Measurements from ENCODE around the gene NDP. TPM values are rescaled to one million over a fixed set of nuclear protein-coding genes. Genes with fewer than 3 reads are reported as not detected.
"Not testable (repeated sequence)": the region's sequence is repeated elsewhere in the genome, so short reads cannot be mapped to it uniquely, and the experiment has no call there.

NDP gene
- polyA plus RNA-seq, 4 donors = 1.8 to 4.1 (median 3.0) TPM

- DNase-seq (ENCODE audit: low read depth in 4 of 4, low spot score in 3 of 4) = no peak
These were observed 926 bp downstream of the NDP start for GRCh38 chrX:43971966-43972961.

- no peak for DNase-seq (ENCODE audit: low read depth in 4 of 4, low spot score in 3 of 4)
These were observed 2.7 kb downstream of the NDP start for GRCh38 chrX:43970528-43970927.

- no peak for DNase-seq (ENCODE audit: low read depth in 4 of 4, low spot score in 3 of 4)
These were observed 3.4 kb downstream of the NDP start for GRCh38 chrX:43969504-43970501.

GRCh38 chrX:43968359-43968781 is 4.8 kb downstream of the NDP start:
- DNase-seq (ENCODE audit: low read depth in 4 of 4, low spot score in 3 of 4) = no peak

GRCh38 chrX:43964936-43965335 is 8.3 kb downstream of the NDP start:
- DNase-seq (ENCODE audit: low read depth in 4 of 4, low spot score in 3 of 4) = no peak

- no peak for DNase-seq (ENCODE audit: low read depth in 4 of 4, low spot score in 3 of 4)
These were observed 9.5 kb downstream of the NDP start for GRCh38 chrX:43963726-43964125.

- no peak for DNase-seq (ENCODE audit: low read depth in 4 of 4, low spot score in 3 of 4)
These were observed 10.6 kb downstream of the NDP start for GRCh38 chrX:43962636-43963035.

GRCh38 chrX:43961699-43962098 is 11.5 kb downstream of the NDP start:
- no peak for DNase-seq (ENCODE audit: low read depth in 4 of 4, low spot score in 3 of 4)

GRCh38 chrX:43958529-43958928 is 14.7 kb downstream of the NDP start:
- DNase-seq (ENCODE audit: low read depth in 4 of 4, low spot score in 3 of 4) = peak; percentile 32 to 62 (median 51)

GRCh38 chrX:43956034-43956433 is 17.2 kb downstream of the NDP start:
- no peak for DNase-seq (ENCODE audit: low read depth in 4 of 4, low spot score in 3 of 4)

- DNase-seq (ENCODE audit: low read depth in 4 of 4, low spot score in 3 of 4) = no peak
These were observed 20.0 kb downstream of the NDP start for GRCh38 chrX:43953218-43953617.

- no peak for DNase-seq (ENCODE audit: low read depth in 4 of 4, low spot score in 3 of 4)
These were observed 23.5 kb downstream of the NDP start for GRCh38 chrX:43949669-43950068.

GRCh38 chrX:43940816-43941474 is 32.2 kb downstream of the NDP start:
- no peak for DNase-seq (ENCODE audit: low read depth in 4 of 4, low spot score in 3 of 4)

- no peak for DNase-seq (ENCODE audit: low read depth in 4 of 4, low spot score in 3 of 4)
These were observed 33.8 kb downstream of the NDP start for GRCh38 chrX:43939187-43939926.

- DNase-seq (ENCODE audit: low read depth in 4 of 4, low spot score in 3 of 4) = not testable (repeated sequence)
These were observed 51.2 kb downstream of the NDP start for GRCh38 chrX:43922032-43922431.

- DNase-seq (ENCODE audit: low read depth in 4 of 4, low spot score in 3 of 4) = not testable (repeated sequence)
These were observed 62.4 kb downstream of the NDP start for GRCh38 chrX:43910772-43911171.

GRCh38 chrX:43910012-43910411 is 63.2 kb downstream of the NDP start:
- no peak for DNase-seq (ENCODE audit: low read depth in 4 of 4, low spot score in 3 of 4)

GRCh38 chrX:43909141-43909540 is 64.0 kb downstream of the NDP start:
- no peak for DNase-seq (ENCODE audit: low read depth in 4 of 4, low spot score in 3 of 4)

- no peak for DNase-seq (ENCODE audit: low read depth in 4 of 4, low spot score in 3 of 4)
These were observed 73.0 kb downstream of the NDP start for GRCh38 chrX:43899878-43900815.

All from right renal pelvis (tissue), 4 donors.